GM12864 (cell line): Measurements from ENCODE around the gene CCDC190.
"Not testable (repeated sequence)": the region's sequence is repeated elsewhere in the genome, so short reads cannot be mapped to it uniquely, and the experiment has no call there.

Source experiments
- DNase-seq: peaks from one replicate; pipeline ENCODE4 v3.0.0-alpha.2; 2011; ENCODE audit warnings: low read depth
- H3K4me3 ChIP-seq: 2 replicates; pipeline ENCODE4 v1.5.1; 2011; ENCODE audit warnings: mild to moderate bottlenecking, low read depth, low read length, control low read depth
- TF ChIP-seq, protein P1 (sequence below): IDR thresholded peaks from 2 replicates; pipeline ENCODE4 v1.5.1; 2011; ENCODE audit warnings: low read depth, mild to moderate bottlenecking, moderate library complexity, low read length, control low read depth, inconsistent platforms; ENCODE audit errors: missing control alignments

CCDC190 gene

GRCh38 chr1:162835157-162835899 lies 25.6 kb downstream of the CCDC190 start:
- TF ChIP-seq, protein P1, sequence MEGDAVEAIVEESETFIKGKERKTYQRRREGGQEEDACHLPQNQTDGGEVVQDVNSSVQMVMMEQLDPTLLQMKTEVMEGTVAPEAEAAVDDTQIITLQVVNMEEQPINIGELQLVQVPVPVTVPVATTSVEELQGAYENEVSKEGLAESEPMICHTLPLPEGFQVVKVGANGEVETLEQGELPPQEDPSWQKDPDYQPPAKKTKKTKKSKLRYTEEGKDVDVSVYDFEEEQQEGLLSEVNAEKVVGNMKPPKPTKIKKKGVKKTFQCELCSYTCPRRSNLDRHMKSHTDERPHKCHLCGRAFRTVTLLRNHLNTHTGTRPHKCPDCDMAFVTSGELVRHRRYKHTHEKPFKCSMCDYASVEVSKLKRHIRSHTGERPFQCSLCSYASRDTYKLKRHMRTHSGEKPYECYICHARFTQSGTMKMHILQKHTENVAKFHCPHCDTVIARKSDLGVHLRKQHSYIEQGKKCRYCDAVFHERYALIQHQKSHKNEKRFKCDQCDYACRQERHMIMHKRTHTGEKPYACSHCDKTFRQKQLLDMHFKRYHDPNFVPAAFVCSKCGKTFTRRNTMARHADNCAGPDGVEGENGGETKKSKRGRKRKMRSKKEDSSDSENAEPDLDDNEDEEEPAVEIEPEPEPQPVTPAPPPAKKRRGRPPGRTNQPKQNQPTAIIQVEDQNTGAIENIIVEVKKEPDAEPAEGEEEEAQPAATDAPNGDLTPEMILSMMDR = no peak
- DNase-seq = peak; percentile 55
- H3K4me3 ChIP-seq = no peak overlapping the region

DNA sequence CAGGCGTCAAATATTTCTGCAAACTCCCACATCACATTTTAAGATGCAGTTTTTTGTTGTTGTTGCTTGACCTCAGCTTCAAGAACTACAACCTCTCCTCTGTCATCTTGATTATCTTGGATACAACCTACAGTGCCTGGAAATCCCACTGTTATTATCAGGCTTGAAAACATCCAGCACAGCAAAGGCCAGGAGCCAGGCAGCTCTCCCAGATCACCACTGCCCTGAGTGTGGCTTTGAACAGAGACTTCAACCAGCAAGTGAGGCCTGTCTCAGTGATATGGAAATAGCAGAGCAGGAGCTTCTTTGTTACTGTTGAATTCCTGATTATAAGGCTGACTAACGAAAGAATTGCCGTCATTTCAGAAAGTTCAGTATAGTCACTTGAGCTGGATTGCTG lies 28.5 kb downstream of the CCDC190 start:
- no peak for DNase-seq
- no peak overlapping the region for H3K4me3 ChIP-seq
- TF ChIP-seq, protein P1 = no peak

GRCh38 chr1:162829268-162829667 lies 31.7 kb downstream of the CCDC190 start:
- TF ChIP-seq, protein P1 = no peak
- DNase-seq = no peak
- no peak overlapping the region for H3K4me3 ChIP-seq

DNA sequence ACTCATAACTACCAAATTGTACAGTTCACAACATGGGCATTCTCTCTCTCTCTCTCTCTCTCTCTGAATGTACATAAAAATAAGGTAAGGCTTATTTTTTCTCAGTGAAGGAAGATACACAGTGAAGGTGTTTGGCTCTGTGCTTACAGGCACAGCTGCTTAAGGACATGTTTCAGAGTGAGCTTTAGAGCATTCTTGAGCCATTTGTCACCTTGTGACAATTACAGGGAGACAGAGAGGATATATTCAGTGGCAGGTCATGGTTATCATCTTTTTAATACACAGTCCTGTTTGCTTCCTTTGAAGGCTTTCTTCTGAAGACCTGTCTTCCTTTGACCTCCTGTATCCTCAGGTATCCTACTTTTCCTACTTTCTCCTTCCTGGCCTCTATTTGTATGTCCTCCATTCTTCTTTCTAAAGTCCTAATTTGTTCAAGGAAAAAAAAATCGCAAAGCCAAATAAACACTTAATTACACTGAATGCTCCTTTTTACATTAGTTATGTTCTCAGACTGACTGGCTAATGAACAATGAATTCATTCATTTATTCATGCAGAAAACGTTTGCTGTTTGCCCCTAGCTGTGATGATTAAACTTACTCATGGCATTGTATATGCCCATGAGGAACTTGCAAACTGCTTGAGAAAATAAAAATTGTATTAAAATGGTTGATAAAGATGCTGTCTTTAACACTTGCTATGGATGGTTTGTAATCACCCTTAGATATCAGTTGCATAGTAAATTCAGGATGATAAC lies 37.0 kb downstream of the CCDC190 start:
- TF ChIP-seq, protein P1 = no peak
- no peak overlapping the region for H3K4me3 ChIP-seq
- no peak for DNase-seq

- DNase-seq = no peak
- H3K4me3 ChIP-seq = no peak overlapping the region
- TF ChIP-seq, protein P1 = no peak
These were observed 37.7 kb downstream of the CCDC190 start for GRCh38 chr1:162823231-162823630.

DNA sequence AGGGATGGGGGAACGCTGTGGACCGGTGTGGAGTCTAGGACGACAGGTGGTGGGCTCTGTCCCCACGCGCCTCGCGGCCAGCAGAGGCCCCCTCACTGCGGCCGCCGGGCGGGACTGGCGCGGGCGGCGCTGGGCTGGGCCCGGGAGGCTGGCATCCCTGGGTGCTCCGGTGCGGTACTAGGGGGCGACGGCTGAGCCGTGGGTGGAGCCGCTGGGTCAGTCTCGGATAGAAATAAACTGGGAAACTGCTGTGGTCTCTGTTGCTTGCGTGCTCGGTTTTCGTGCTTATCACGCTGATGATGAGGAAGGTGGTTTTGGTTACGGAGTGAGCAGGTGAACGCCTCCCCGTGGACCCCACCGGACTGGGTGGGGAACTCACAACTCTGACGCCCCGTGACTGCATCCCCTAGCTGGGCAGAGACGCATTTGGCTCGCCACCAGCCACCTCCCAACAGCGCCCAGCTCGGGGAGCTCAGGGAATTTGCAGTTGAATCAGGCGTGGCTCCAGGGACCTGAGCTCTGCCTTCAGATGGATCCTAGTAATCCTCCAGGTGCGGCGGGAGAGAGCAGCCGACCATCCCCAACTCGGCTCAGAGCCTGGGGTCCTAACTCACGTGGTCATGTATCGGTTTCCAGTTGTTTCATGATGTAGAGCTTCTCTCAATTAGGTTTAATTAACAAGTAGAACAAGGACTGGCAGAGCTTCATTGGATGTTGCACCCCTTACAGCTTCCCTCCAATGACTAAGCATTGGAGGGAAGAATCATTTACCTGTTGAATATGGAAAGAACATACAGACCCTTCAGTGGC lies 38.4 kb downstream of the CCDC190 start:
- TF ChIP-seq, protein P1 = no peak
- DNase-seq = no peak
- H3K4me3 ChIP-seq = peak overlapping the region; percentile 49

DNA sequence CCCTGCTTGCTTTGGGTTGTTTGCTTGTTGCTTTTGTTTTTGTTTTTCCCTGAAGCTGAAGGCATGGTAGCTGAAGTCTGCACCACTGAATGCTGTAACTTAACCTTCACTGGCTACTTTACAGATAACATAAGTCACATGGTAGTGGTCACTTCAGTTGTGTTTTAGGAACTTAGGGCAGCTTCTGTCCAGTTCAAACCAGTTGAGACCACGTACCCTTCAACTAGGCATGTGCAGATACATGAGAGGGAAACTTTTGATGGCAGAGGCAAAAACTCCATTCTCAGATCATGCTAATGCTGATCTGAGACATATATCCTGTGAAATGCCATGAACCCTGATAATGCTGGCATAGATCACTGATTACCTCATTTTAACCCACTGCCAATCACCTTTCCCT lies 42.3 kb downstream of the CCDC190 start:
- not testable (repeated sequence) for H3K4me3 ChIP-seq, DNase-seq

DNA sequence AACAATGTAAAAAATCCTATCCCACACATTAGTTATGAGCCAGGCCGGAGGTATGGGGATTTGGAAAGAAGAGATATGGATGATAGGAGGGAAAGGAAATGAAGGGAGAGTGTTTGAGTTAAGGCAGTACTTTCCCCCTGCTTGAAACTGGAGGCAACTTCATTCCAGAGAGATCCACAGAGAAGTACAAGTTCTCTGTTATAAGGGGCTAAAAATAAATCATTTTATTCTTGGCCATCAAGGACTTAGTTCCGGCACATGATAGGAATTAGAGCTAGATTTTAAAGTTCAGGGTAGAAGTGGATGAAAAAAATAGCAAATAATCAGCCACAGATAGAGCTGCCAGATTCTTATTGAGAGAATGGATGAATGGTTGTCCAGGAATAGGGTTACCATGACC lies 42.8 kb downstream of the CCDC190 start:
- not testable (repeated sequence) for DNase-seq

DNA sequence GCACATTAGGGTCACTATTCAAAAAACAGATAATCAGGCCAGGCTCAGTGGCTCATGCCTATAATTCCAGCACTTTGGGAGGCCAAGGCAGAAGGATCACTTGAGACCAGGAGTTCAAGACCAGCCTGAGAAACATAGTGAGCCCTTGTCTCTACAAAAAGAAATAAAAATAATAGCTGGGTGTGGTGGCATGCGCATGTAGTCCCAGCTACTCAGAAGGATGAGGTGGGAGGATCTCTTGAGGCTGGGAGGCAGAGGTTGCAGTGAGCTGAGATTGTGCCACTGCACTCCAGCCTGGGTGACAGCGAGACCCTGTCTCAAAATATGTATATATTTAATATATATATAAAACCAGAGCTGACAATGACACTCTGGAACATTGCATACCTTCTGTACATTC lies 48.6 kb downstream of the CCDC190 start:
- not testable (repeated sequence) for H3K4me3 ChIP-seq, DNase-seq

More for the DNA sequence above, 42.8 kb downstream of the CCDC190 start:
- H3K4me3 ChIP-seq = not testable (repeated sequence)

- not testable (repeated sequence) for DNase-seq, H3K4me3 ChIP-seq
These were observed 53.5 kb downstream of the CCDC190 start for GRCh38 chr1:162807503-162807902.
